Globus pallidus (tissue), 1 donor: Measurements from ENCODE around the gene LGALSL.
"Not testable (repeated sequence)": the region's sequence is repeated elsewhere in the genome, so short reads cannot be mapped to it uniquely, and the experiment has no call there.

Source experiments
- DNase-seq: peaks from one replicate; pipeline ENCODE4 v3.0.0-alpha.2; 2015; ENCODE audit warnings: low spot score

Gene LGALSL

GRCh38 chr2:64442801-64443429 lies 11.0 kb upstream of the LGALSL start:
- no peak for DNase-seq

- DNase-seq: not testable (repeated sequence)
These were observed 8.0 kb upstream of the LGALSL start for GRCh38 chr2:64445970-64446369.

GRCh38 chr2:64447317-64448040 lies 6.5 kb upstream of the LGALSL start:
- no peak for DNase-seq

- peak; percentile 58 for DNase-seq
These were observed 5.9 kb upstream of the LGALSL start for GRCh38 chr2:64448041-64448426.

- no peak for DNase-seq
These were observed 2.9 kb upstream of the LGALSL start for GRCh38 chr2:64451051-64451450.

- DNase-seq: peak; percentile 64
These were observed 697 bp downstream of the LGALSL start for GRCh38 chr2:64454386-64455332.

GRCh38 chr2:64455545-64455944 lies 1.6 kb downstream of the LGALSL start:
- DNase-seq: no peak

GRCh38 chr2:64456293-64456692 lies 2.3 kb downstream of the LGALSL start:
- DNase-seq: peak; percentile 9

GRCh38 chr2:64457524-64457923 lies 3.6 kb downstream of the LGALSL start:
- peak; percentile 13 for DNase-seq

- DNase-seq: no peak
These were observed 5.6 kb downstream of the LGALSL start for GRCh38 chr2:64459575-64459974.

GRCh38 chr2:64460330-64460729 lies 6.4 kb downstream of the LGALSL start:
- no peak for DNase-seq

- no peak for DNase-seq
These were observed 7.5 kb downstream of the LGALSL start for GRCh38 chr2:64461271-64462058.

- DNase-seq: no peak
These were observed 8.2 kb downstream of the LGALSL start for GRCh38 chr2:64462171-64462570.

GRCh38 chr2:64462940-64463700 lies 9.2 kb downstream of the LGALSL start:
- no peak for DNase-seq

- peak; percentile 64 for DNase-seq
These were observed 9.8 kb downstream of the LGALSL start for GRCh38 chr2:64463781-64464180.

GRCh38 chr2:64466478-64467085 lies 12.6 kb downstream of the LGALSL start:
- no peak for DNase-seq

GRCh38 chr2:64467096-64467843 lies 13.3 kb downstream of the LGALSL start:
- peak; percentile 28 for DNase-seq

- no peak for DNase-seq
These were observed 15.3 kb downstream of the LGALSL start for GRCh38 chr2:64469261-64469660.

- DNase-seq: no peak
These were observed 16.1 kb downstream of the LGALSL start for GRCh38 chr2:64470071-64470470.

- DNase-seq: no peak
These were observed 16.9 kb downstream of the LGALSL start for GRCh38 chr2:64470766-64471295.
